ENCODE results near the gene RIOX2. TPM values are rescaled to one million over a fixed set of nuclear protein-coding genes. Genes with fewer than 3 reads are reported as not detected.

The RIOX2 gene
- total and polyA plus RNA-seq, 7 donors: 9.0 to 23.5 (median 16.8) TPM

DNA sequence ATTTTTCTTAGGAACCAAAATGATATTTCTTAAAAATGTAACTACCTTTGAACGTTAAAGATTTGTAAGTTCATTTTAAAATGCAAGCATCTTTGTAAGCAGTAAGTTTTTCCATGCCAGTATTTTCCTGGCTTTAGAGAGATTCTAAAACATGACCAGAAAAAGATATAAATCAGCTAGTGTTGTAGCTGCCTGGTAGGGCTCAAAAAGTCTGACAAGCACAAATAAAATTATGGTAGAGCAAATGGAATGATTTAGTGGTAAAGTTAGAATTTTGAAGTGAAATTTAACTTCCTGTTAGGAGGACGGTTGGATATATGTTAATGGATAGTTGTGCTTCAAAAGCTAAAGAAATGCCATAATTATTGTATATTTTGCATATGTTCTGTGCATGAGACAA is 33.2 kb upstream of the RIOX2 start:
- H3K4me1 ChIP-seq: no peaks in the 10 kb centered on the region
- intact Hi-C loops (cut with DNase I): no loop called here
- no peaks in the 10 kb centered on the region for H3K27me3 ChIP-seq
- H3K9me3 ChIP-seq: no peaks in the 10 kb centered on the region
- TF ChIP-seq POLR2AphosphoS5 (IDR thresholded peaks at IDR 0.05): no peak
- TF ChIP-seq, protein P1, sequence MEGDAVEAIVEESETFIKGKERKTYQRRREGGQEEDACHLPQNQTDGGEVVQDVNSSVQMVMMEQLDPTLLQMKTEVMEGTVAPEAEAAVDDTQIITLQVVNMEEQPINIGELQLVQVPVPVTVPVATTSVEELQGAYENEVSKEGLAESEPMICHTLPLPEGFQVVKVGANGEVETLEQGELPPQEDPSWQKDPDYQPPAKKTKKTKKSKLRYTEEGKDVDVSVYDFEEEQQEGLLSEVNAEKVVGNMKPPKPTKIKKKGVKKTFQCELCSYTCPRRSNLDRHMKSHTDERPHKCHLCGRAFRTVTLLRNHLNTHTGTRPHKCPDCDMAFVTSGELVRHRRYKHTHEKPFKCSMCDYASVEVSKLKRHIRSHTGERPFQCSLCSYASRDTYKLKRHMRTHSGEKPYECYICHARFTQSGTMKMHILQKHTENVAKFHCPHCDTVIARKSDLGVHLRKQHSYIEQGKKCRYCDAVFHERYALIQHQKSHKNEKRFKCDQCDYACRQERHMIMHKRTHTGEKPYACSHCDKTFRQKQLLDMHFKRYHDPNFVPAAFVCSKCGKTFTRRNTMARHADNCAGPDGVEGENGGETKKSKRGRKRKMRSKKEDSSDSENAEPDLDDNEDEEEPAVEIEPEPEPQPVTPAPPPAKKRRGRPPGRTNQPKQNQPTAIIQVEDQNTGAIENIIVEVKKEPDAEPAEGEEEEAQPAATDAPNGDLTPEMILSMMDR (IDR thresholded peaks at IDR 0.05): no peak
- no peak for TF ChIP-seq POLR2A (IDR thresholded peaks at IDR 0.05)
- TF ChIP-seq EP300 (IDR thresholded peaks at IDR 0.05): no peak
- H3K27ac ChIP-seq: no peak overlapping the region
- H3K36me3 ChIP-seq: no peaks in the 10 kb centered on the region
- DNase-seq: no peak
- 79 to 88% methylated on average over 2 of the region's 2 CpGs for WGBS, 2 donors
- no peak overlapping the region for H3K4me3 ChIP-seq

DNA sequence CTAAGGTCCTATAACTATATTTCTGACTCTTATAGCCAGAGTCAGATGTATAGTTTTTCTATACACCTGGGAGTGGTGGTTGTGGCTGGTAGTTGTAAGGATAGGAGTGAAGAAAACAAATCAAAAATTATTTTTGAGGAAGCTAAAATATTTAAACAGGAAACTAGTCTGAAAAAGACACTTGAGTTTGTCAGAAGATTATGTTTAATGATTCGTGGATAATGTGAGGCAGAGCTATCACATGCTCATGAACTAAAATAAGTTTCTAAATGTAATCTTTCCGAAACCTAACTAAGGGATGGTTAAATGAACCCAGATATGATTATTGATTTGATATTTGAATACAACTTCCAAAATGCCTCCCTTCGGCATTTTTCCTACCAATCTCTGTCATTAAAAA is 32.5 kb upstream of the RIOX2 start:
- Histone ChIP-seq H3K4me1 (no peaks in the 10 kb centered on the region), H3K36me3 (no peaks in the 10 kb centered on the region), H3K4me3 (no peak overlapping the region), H3K27ac (no peak overlapping the region), H3K9me3 (no peaks in the 10 kb centered on the region), H3K27me3 (no peaks in the 10 kb centered on the region)
- DNase-seq: no peak
- WGBS, 2 donors: 66 to 91% methylated on average over 3 of the region's 3 CpGs
- intact Hi-C loops (cut with DNase I): no loop called here
- TF ChIP-seq EP300 (IDR thresholded peaks at IDR 0.05) (no peak), POLR2AphosphoS5 (IDR thresholded peaks at IDR 0.05) (no peak), POLR2A (IDR thresholded peaks at IDR 0.05) (no peak)
- TF ChIP-seq, protein P1 (IDR thresholded peaks at IDR 0.05): no peak

DNA sequence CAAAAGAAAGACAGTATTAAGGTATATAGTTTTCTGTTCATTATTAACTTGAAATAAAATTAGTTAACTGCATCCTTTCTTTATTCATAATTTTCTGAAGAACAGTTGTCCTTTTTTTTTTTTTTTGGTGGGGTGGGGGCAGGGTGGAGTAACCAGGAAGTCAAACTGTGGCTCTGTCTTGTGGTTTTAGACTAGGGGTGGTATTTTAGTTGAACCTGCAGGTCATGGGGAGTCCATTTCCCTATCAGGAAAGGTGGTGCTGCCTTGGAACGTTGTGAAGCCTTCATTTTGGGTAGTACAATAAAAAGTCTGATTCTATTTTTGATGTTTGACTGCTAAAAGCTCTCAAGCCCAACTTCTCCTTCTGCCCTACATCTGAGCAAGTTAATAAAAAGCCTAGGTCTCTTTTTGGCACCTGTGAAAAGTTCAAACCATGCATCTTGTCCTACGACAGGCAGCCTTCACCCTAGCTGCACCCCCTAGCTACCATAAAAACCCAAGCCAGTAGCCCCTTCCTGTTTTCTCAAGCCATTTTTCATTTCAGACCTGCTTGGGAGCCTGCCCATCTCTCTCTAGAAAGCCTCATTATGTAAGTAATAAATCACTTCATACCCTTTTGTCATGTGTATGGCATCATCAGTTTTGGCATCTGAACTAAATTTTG is 31.2 kb upstream of the RIOX2 start:
- no peak for TF ChIP-seq POLR2A (IDR thresholded peaks at IDR 0.05)
- no peak for TF ChIP-seq POLR2AphosphoS5 (IDR thresholded peaks at IDR 0.05)
- Histone ChIP-seq H3K27me3 (no peaks in the 10 kb centered on the region), H3K27ac (no peak overlapping the region), H3K4me3 (no peak overlapping the region), H3K9me3 (no peaks in the 10 kb centered on the region), H3K36me3 (no peaks in the 10 kb centered on the region), H3K4me1 (no peaks in the 10 kb centered on the region)
- WGBS, 2 donors: 42 to 44% methylated on average over 2 of the region's 2 CpGs
- DNase-seq: no peak
- intact Hi-C loops (cut with DNase I): no loop called here

DNA sequence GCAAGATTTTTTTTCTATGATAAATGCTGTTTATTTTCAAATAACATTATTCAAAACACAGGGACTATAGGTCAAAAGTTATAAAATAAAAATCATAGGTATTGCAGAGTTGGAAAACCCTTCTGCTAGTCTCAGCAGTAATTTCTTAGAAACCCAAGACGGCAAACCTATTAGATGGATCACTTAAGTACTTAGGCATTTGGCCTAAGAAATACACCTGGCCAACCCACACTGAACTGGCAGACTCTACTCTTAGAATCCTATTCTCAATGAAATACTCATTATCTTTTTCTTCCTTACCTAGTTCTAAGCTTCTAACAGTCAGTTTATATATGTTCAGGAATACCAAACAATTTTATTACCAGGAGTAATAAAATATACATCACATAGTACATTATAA is 30.5 kb upstream of the RIOX2 start:
- DNase-seq: no peak
- Histone ChIP-seq H3K36me3 (no peaks in the 10 kb centered on the region), H3K4me3 (no peak overlapping the region), H3K27me3 (no peaks in the 10 kb centered on the region), H3K9me3 (no peaks in the 10 kb centered on the region), H3K4me1 (no peaks in the 10 kb centered on the region), H3K27ac (no peak overlapping the region)
- intact Hi-C loops (cut with DNase I): no loop called here
- TF ChIP-seq, protein P1 (IDR thresholded peaks at IDR 0.05): no peak
- TF ChIP-seq POLR2AphosphoS5 (IDR thresholded peaks at IDR 0.05) (no peak), EP300 (IDR thresholded peaks at IDR 0.05) (no peak), POLR2A (IDR thresholded peaks at IDR 0.05) (no peak)
- WGBS, 2 donors: 96 to 98% methylated on average over 1 of the region's 1 CpG

DNA sequence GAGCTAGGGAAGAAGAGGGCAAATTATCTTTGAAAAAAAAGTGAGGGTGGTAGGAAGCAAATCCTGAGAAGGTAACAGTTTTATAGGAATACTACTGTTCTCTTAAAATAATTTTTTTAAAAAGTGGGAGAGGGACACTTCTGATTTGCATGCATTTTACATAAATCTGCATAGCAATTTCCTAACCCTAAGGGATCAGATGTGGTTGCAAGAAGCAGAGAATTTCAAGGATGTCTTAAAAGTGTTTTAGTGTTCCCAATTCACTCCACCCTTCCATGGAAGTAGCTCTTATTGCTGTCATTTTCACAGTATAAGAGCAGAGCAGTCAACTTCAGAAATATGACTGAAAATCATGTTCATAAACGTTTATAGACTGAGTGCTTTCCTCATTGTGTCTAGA is 27.8 kb upstream of the RIOX2 start:
- intact Hi-C loops (cut with DNase I): no loop called here
- DNase-seq: no peak
- no peaks in the 10 kb centered on the region for H3K4me1 ChIP-seq
- no peak overlapping the region for H3K27ac ChIP-seq
- H3K9me3 ChIP-seq: no peaks in the 10 kb centered on the region
- no peak overlapping the region for H3K4me3 ChIP-seq
- no peaks in the 10 kb centered on the region for H3K36me3 ChIP-seq
- 22 to 53% methylated on average over 1 of the region's 1 CpG for WGBS, 2 donors
- no peak for TF ChIP-seq POLR2A (IDR thresholded peaks at IDR 0.05)
- no peak for TF ChIP-seq POLR2AphosphoS5 (IDR thresholded peaks at IDR 0.05)
- no peak for TF ChIP-seq EP300 (IDR thresholded peaks at IDR 0.05)
- TF ChIP-seq, protein P1 (IDR thresholded peaks at IDR 0.05): no peak
- H3K27me3 ChIP-seq: no peaks in the 10 kb centered on the region
